GM23338 (cell line): ENCODE data around the gene AK2. TPM values are rescaled to one million over a fixed set of nuclear protein-coding genes. Genes with fewer than 3 reads are reported as not detected.

Experiments used
- ATAC-seq: fragments of 200-7000 bp; cut with Tn5 transposase; 3 replicates; pipeline ENCODE4 v1.9.1; 2020
- DNase-seq: peaks from one replicate; pipeline ENCODE4 v3.0.0-alpha.2; 2015; ENCODE audit warnings: low spot score
- H2AFZ ChIP-seq: fragments of 200-600 bp; sonication (generic); 2 replicates; pipeline ENCODE4 v1.8.0; 2016; ENCODE audit warnings: antibody characterized with exemption, mild to moderate bottlenecking, moderate library complexity
- H3F3A ChIP-seq: fragments of 200-600 bp; sonication (generic); replicated peaks from 2 replicates; pipeline ENCODE4 v1.8.0; 2017; ENCODE audit warnings: antibody characterized with exemption, mixed run types, low read depth
- H3K27ac ChIP-seq: fragments of 200-600 bp; sonication (generic); 2 replicates; pipeline ENCODE4 v1.6.1; 2016; ENCODE audit warnings: low read depth
- H3K27me3 ChIP-seq: fragments of 200-600 bp; sonication (generic); 2 replicates; pipeline ENCODE4 v1.8.0; 2016; ENCODE audit warnings: mild to moderate bottlenecking, mixed run types, moderate library complexity; ENCODE audit not compliant: insufficient read depth
- H3K36me3 ChIP-seq: fragments of 200-600 bp; sonication (generic); 2 replicates; pipeline ENCODE4 v1.8.0; 2016; ENCODE audit warnings: mild to moderate bottlenecking; ENCODE audit not compliant: insufficient read depth
- H3K4me1 ChIP-seq: fragments of 200-600 bp; sonication (generic); 2 replicates; pipeline ENCODE4 v1.8.0; 2016; ENCODE audit warnings: mild to moderate bottlenecking, moderate library complexity; ENCODE audit not compliant: insufficient read depth
- H3K4me2 ChIP-seq: fragments of 200-600 bp; sonication (generic); 2 replicates; pipeline ENCODE4 v1.7.1; 2017; ENCODE audit warnings: mixed run types
- H3K4me3 ChIP-seq: fragments of 200-600 bp; sonication (generic); 2 replicates; pipeline ENCODE4 v1.6.1; 2016; ENCODE audit warnings: mixed run types
- H3K79me2 ChIP-seq: fragments of 200-600 bp; sonication (generic); replicated peaks from 2 replicates; pipeline ENCODE4 v1.8.0; 2017; ENCODE audit warnings: mild to moderate bottlenecking; ENCODE audit not compliant: insufficient read depth
- H3K9me2 ChIP-seq: fragments of 200-600 bp; sonication (generic); 2 replicates; pipeline ENCODE4 v1.8.0; 2017; ENCODE audit not compliant: insufficient read depth
- H4K20me1 ChIP-seq: fragments of 200-600 bp; sonication (generic); replicated peaks from 2 replicates; pipeline ENCODE4 v1.8.0; 2017; ENCODE audit warnings: mild to moderate bottlenecking; ENCODE audit not compliant: insufficient read depth
- H3K27ac Mint-ChIP-seq: 2 replicates; pipeline ENCODE4 v1.8.0; 2020; ENCODE audit warnings: inconsistent platforms, mild to moderate bottlenecking, moderate library complexity, mixed read lengths
- H3K27me3 Mint-ChIP-seq: 3 replicates; pipeline ENCODE4 v1.8.0; 2022; ENCODE audit warnings: low read depth, mild to moderate bottlenecking, moderate library complexity, mixed read lengths, inconsistent platforms; ENCODE audit not compliant: insufficient read depth, poor library complexity
- H3K36me3 Mint-ChIP-seq: 3 replicates; pipeline ENCODE4 v1.8.0; 2021; ENCODE audit warnings: low read depth, mild to moderate bottlenecking, inconsistent platforms, moderate library complexity, mixed read lengths
- H3K4me1 Mint-ChIP-seq: 3 replicates; pipeline ENCODE4 v1.8.0; 2020; ENCODE audit warnings: mild to moderate bottlenecking, inconsistent platforms, mixed read lengths
- H3K4me3 Mint-ChIP-seq: 3 replicates; pipeline ENCODE4 v1.8.0; 2021; ENCODE audit warnings: moderate library complexity, mild to moderate bottlenecking, inconsistent platforms, mixed read lengths
- H3K9me3 Mint-ChIP-seq: 3 replicates; pipeline ENCODE4 v1.8.0; 2020; ENCODE audit warnings: moderate library complexity, mild to moderate bottlenecking, inconsistent platforms, mixed read lengths
- CREB1 ChIP-seq: fragments of 250-450 bp; sonication (Bioruptor Pico); IDR thresholded peaks from 2 replicates; pipeline ENCODE4 v1.5.0; 2020; ENCODE audit warnings: low read depth, mild to moderate bottlenecking, moderate library complexity
- CTCF ChIP-seq, 2 experiments: fragments of 200-600 bp in 1 of 2; sonication (generic) in 1 of 2; conservative IDR thresholded peaks; 2 replicates each; pipeline versions ENCODE4 v1.5.1 to v1.6.1; 2016 to 2017; ENCODE audit warnings: antibody characterized with exemption in 2 of 2, low read depth in 2 of 2, mild to moderate bottlenecking in 2 of 2, moderate library complexity in 1 of 2
- ETS1 ChIP-seq: IDR thresholded peaks from 2 replicates; pipeline ENCODE4 v1.6.1; 2016; ENCODE audit warnings: antibody characterized with exemption
- EZH2 ChIP-seq: fragments of 200-600 bp; sonication (generic); IDR thresholded peaks from one replicate; pipeline ENCODE4 v1.8.0; 2017; ENCODE audit warnings: antibody characterized with exemption, mild to moderate bottlenecking, low read depth; ENCODE audit not compliant: unreplicated experiment
- EZH2phosphoT487 ChIP-seq: fragments of 200-600 bp; sonication (generic); IDR thresholded peaks from one replicate; pipeline ENCODE4 v1.8.1; 2018; ENCODE audit warnings: antibody characterized with exemption; ENCODE audit not compliant: unreplicated experiment
- NANOG ChIP-seq: IDR thresholded peaks from 2 replicates; pipeline ENCODE4 v1.6.1; 2016; ENCODE audit warnings: antibody characterized with exemption, borderline replicate concordance
- POLR2AphosphoS5 ChIP-seq: IDR thresholded peaks from 2 replicates; pipeline ENCODE4 v1.6.1; 2016; ENCODE audit warnings: antibody characterized with exemption, low read depth
- REST ChIP-seq: IDR thresholded peaks from one replicate; pipeline ENCODE4 v1.6.1; 2018; ENCODE audit warnings: antibody characterized with exemption; ENCODE audit not compliant: unreplicated experiment
- STAT1 ChIP-seq: IDR thresholded peaks from one replicate; pipeline ENCODE4 v1.6.1; 2016; ENCODE audit warnings: antibody characterized with exemption; ENCODE audit not compliant: unreplicated experiment
- ZNF114 ChIP-seq: fragments of 250-450 bp; sonication (Bioruptor Pico); IDR thresholded peaks from 2 replicates; pipeline ENCODE4 v1.5.0; 2020; ENCODE audit warnings: mild to moderate bottlenecking, moderate library complexity
- ZNF331 ChIP-seq: fragments of 250-450 bp; sonication (Bioruptor Pico); IDR thresholded peaks from 2 replicates; pipeline ENCODE4 v1.5.0; 2020; ENCODE audit warnings: low read depth, mild to moderate bottlenecking, moderate library complexity
- polyA plus RNA-seq: library from polyadenylated mRNA; unstranded; fragments of >200 nt; fragmentation: Nextera tagmentation; extraction: Ambion mirVana; gene quantifications from 2 replicates; pipeline ENCODE4 v1.2.1, GENCODE V29; 2016
- total RNA-seq: library from RNA; depleted of rRNA; stranded (reverse); fragments of >200 nt; shearing (Covaris generic); gene quantifications from 2 replicates; pipeline ENCODE4 v1.2.3, GENCODE V29; 2014

The AK2 gene
- total and polyA plus RNA-seq, 2 experiments from 2014 or later, result 125 to 142 TPM

GRCh38 chr1:33043267-33044092 is 6.8 kb upstream of the AK2 start (continued):
- TF ChIP-seq POLR2AphosphoS5 (no peak), CTCF (conservative IDR thresholded peaks at IDR 0.05; ENCODE audit: low read depth in 2 of 2) (no peak), ETS1 (no peak), STAT1 (no peak), ZNF114 (no peak), EZH2phosphoT487 (no peak), CREB1 (CRISPR knock-in tag) (no peak), ZNF331 (CRISPR knock-in tag) (no peak)

GRCh38 chr1:33042831-33043230 is 6.1 kb upstream of the AK2 start:
- H3K4me1 Mint-ChIP-seq, result peaks cover 12% of the 10 kb centered on the region; the same call in 2 of the 3 replicates
- DNase-seq, result no peak
- no peaks in the 10 kb centered on the region for H3F3A ChIP-seq
- H3K79me2 ChIP-seq, result no peaks in the 10 kb centered on the region
- H3K27ac ChIP-seq, result no peak overlapping the region
- no peak overlapping the region for H3K4me2 ChIP-seq
- H3K27me3 Mint-ChIP-seq, result no peaks in the 10 kb centered on the region
- H3K4me1 ChIP-seq, result peaks cover 3% of the 10 kb centered on the region; the same call in 1 of the 2 replicates
- H3K4me3 ChIP-seq, result no peak overlapping the region
- H3K27me3 ChIP-seq, result peaks cover 1% of the 10 kb centered on the region; the same call in 1 of the 2 replicates
- 0 out of 2 replicates have a peak, but pooled peaks cover 5% of the 10 kb centered on the region for H3K9me2 ChIP-seq
- H4K20me1 ChIP-seq, result no peaks in the 10 kb centered on the region
- no peaks in the 10 kb centered on the region for H3K9me3 Mint-ChIP-seq
- H2AFZ ChIP-seq, result no peak overlapping the region
- no peak overlapping the region for H3K27ac Mint-ChIP-seq
- H3K36me3 Mint-ChIP-seq, result no peaks in the 10 kb centered on the region
- no peak for ATAC-seq
- H3K4me3 Mint-ChIP-seq, result no peak overlapping the region
- no peaks in the 10 kb centered on the region for H3K36me3 ChIP-seq
- TF ChIP-seq CTCF (conservative IDR thresholded peaks at IDR 0.05; ENCODE audit: low read depth in 2 of 2) (no peak), ZNF331 (CRISPR knock-in tag) (no peak), NANOG (no peak), STAT1 (no peak), POLR2AphosphoS5 (no peak), ZNF114 (no peak), REST (no peak), CREB1 (CRISPR knock-in tag) (no peak), EZH2 (no peak)
